ENCODE measurements around the gene LEFTY1. TPM values are rescaled to one million over a fixed set of nuclear protein-coding genes. Genes with fewer than 3 reads are reported as not detected.
A peak's percentile ranks its signal among the peaks of the same experiment; 100 is the strongest.
"Not testable (repeated sequence)": the region's sequence is repeated elsewhere in the genome, so short reads cannot be mapped to it uniquely, and the experiment has no call there.

The LEFTY1 gene
- total and polyA plus RNA-seq, 3 experiments from 2014 or later: 0.21 TPM; not detected in 2

GRCh38 chr1:225836296-225836695 lies 52.6 kb downstream of the LEFTY1 start:
- DNase-seq; H3K36me3 ChIP-seq (ENCODE audit: insufficient read depth, low read length); H3K27me3 ChIP-seq (ENCODE audit: insufficient read depth, low read length, poor library complexity, severe bottlenecking); H3K9me3 ChIP-seq (ENCODE audit: low read length); H3K4me3 Mint-ChIP-seq; H3K27me3 Mint-ChIP-seq; H3K9me3 Mint-ChIP-seq; H3K4me1 ChIP-seq (ENCODE audit: insufficient read depth, low read length); H3K4me3 ChIP-seq (ENCODE audit: low read length); H3K27ac ChIP-seq (ENCODE audit: low read depth, low read length); CTCF ChIA-PET; H3K36me3 Mint-ChIP-seq; POLR2A ChIA-PET: not testable (repeated sequence)
- peak overlapping the region in 2 of 8 donors; percentile 30 to 51 for H3K27ac Mint-ChIP-seq
- H3K4me1 Mint-ChIP-seq: peaks cover 8 to 19% (median 11%) of the 10 kb centered on the region in 3 donors

Other genes starting within 250 kb of the LEFTY1 start
- gene ENAH, start 236.0 kb downstream of the LEFTY1 start, total RNA-seq: under 1 TPM; 0.53 TPM
- not detected for gene ENAH, start 236.0 kb downstream of the LEFTY1 start, polyA plus RNA-seq
- 100 to 1,000 TPM; 339 TPM for gene SRP9, start 111.3 kb downstream of the LEFTY1 start, total RNA-seq
- 293 TPM for gene SRP9, start 111.3 kb downstream of the LEFTY1 start, polyA plus RNA-seq
- gene EPHX1, start 79.0 kb downstream of the LEFTY1 start, total RNA-seq: 1 to 10 TPM; 2.2 to 3.0 TPM
- 1.8 TPM for gene EPHX1, start 79.0 kb downstream of the LEFTY1 start, polyA plus RNA-seq
- 10 to 100 TPM; 51.4 to 55.5 TPM for gene TMEM63A, start 6.8 kb downstream of the LEFTY1 start, total RNA-seq
- 50.6 TPM for gene TMEM63A, start 6.8 kb downstream of the LEFTY1 start, polyA plus RNA-seq
- 100 to 1,000 TPM; 130 to 131 TPM for gene PYCR2, start 35.1 kb upstream of the LEFTY1 start, total RNA-seq
- gene PYCR2, start 35.1 kb upstream of the LEFTY1 start, polyA plus RNA-seq: 92.5 TPM
- not detected for gene LEFTY2, start 52.1 kb upstream of the LEFTY1 start, total RNA-seq
- not detected for gene LEFTY2, start 52.1 kb upstream of the LEFTY1 start, polyA plus RNA-seq
- gene SDE2, start 110.2 kb upstream of the LEFTY1 start, total RNA-seq: 10 to 100 TPM; 23.4 to 23.6 TPM
- gene SDE2, start 110.2 kb upstream of the LEFTY1 start, polyA plus RNA-seq: 8.4 TPM
- 100 to 1,000 TPM; 356 to 372 TPM for gene H3-3A, start 173.6 kb upstream of the LEFTY1 start, total RNA-seq
- 803 TPM for gene H3-3A, start 173.6 kb upstream of the LEFTY1 start, polyA plus RNA-seq